ENCODE data around the gene JARID2.
"Not testable (repeated sequence)": the region's sequence is repeated elsewhere in the genome, so short reads cannot be mapped to it uniquely, and the experiment has no call there.

Gene JARID2

GRCh38 chr6:15265787-15266186, 19.9 kb downstream of the JARID2 start:
- DNase-seq: no peak

- no peak for DNase-seq
These were observed 20.6 kb downstream of the JARID2 start for GRCh38 chr6:15266423-15266996.

GRCh38 chr6:15267221-15267620, 21.4 kb downstream of the JARID2 start:
- DNase-seq: no peak

DNA sequence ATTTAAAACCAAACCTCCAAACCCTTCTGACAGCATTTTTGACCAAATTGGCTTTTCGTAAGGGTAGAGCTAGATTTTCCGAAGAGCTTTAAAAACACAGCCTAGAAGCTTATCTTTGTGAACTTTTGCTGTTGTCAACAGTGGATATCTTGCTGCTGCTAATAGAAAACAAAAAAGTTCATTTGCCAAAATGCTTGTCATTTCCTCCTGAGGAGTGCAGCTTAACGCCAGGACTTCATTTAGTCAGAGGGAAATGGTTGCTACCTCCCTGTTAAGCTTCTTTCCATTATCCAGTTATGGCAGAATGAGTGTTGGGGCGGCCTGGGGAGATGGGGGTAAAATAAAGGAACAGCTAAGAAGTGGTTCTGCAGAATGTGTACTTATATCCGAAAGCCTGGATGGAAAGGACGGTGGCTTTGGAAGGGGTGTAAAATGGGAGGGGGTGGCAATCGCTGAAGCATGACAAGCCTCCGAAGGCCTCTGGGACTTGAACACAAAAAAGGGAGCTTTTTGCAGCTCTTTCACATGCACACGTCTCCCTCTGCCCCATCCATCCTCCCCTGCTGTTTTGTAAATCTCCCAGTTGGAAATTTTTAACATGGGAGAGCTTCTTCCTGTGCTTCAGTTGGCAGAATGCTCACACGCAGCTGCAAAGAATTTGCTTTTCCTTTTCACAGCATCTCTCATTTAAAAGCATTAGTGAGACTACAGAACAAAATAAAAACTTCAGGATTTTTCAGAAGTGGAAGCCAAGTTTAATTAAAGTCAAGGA, 22.5 kb downstream of the JARID2 start:
- DNase-seq: no peak

- no peak for DNase-seq
These were observed 23.1 kb downstream of the JARID2 start for GRCh38 chr6:15269011-15269410.

DNA sequence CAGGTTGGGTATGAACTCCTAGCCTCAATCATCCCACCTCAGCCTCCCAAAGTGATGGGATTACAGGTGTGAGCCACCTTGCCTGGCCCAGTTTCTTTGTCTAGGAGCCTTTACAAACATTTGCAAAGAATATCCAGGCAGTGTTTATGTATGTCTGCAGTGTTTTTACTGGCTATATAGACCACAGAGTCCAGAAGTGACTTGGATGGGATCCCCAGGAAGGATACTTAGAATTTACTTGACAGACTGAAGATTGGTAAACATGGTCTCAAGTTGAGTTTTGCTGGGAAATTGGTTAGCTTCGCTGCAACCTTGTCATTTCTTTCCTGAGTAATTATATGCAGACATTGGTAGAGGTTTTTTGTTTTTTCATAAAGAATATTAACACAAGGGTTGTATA, 23.8 kb downstream of the JARID2 start:
- DNase-seq: no peak

- DNase-seq: no peak
These were observed 24.5 kb downstream of the JARID2 start for GRCh38 chr6:15270402-15270801.

- DNase-seq: no peak
These were observed 26.7 kb downstream of the JARID2 start for GRCh38 chr6:15272562-15272961.

- DNase-seq: no peak
These were observed 29.0 kb downstream of the JARID2 start for GRCh38 chr6:15274692-15275387.

DNA sequence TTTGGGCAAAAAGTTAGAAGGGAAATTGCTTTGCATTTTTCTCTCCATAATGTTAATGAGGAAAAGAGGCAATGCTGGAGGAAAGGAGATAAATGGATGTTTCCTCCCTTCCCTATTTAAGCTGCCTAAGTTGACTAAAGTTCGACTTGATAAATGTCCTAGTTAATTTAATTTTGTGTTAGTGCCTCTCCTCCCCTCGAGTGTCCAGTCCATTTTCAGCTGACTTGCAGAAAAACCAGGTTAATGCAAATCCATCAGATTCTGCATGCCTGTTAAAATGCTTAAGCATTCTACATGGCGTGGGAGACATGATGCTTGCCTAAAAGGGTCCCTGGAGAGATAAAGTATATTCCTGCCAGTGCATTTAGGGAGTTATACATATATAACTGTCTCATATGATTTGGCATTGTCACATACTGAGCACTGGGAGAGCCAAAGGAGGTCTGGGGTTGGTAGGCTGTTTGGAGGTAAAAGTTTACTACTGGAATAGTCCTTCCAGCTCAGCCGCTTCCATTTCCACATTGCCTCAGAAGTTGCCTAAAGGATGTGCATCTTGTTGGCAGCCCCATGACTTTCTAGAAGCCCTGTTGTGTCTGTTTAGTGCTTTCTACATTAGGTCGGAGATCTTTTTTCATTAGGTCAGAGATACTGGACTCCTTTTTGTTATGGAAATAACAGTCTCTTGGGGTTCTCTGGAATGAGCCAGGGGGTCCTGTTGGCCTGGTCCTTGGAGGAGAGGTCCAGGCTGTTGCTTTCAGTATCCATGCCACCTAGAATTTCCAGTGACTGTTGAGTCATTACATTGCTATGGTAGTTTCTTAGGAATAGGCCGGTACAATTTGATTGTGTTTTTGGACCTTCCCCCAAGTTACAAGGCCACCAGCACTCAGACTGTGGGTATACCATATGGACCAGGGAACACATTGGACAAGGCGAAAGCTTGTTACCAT, 30.4 kb downstream of the JARID2 start:
- DNase-seq: no peak

DNA sequence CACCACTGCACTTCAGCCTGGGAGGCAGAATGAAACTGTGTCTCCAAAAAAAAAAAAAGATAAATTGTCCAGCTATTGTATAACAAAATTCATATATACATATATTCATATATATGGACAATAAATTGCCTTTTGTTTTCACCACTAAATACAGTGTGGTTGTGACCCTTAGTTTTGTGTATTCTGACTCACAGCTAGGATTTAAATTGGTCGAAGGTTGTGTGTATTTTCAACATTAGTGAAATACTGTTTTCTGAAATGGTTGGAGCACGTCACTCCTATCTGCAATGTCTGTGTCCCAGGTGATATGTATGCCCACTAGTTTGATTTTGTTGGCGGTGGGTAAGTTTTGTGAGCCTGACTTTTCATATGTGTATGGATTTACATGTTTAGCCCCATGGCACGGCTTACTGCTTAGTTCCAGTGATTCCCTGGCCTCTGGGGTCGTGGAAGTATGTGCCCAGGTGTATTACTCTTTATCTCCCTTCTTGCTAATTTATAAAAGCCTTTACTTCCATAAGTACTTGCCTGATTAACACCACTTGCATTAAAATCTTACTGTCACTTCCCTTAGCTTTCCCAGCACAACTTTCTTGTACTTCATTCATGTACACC, 33.3 kb downstream of the JARID2 start:
- no peak for DNase-seq

GRCh38 chr6:15280028-15280427, 34.2 kb downstream of the JARID2 start:
- DNase-seq: no peak

DNA sequence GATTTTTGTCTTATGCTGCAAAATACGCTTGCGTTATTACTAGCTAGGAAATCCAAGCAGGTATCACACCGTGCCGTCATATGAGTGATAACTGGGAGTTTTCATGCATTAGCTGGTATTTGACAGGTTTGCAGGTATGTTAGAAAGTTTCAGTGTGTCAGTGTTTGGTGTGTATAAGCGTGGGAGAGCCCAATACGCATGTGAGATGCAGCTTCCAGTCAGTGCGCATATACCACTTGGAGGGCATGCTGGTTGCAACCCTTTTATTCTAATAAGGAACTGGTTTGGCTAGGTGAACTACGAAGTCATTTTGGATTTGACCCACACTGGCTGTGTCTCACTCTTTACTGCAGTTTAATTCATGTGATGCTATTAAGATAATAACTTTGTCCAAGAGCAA, 35.1 kb downstream of the JARID2 start:
- no peak for DNase-seq

- DNase-seq: no peak
These were observed 36.5 kb downstream of the JARID2 start for GRCh38 chr6:15282334-15282733.

- no peak for DNase-seq
These were observed 38.1 kb downstream of the JARID2 start for GRCh38 chr6:15283986-15284361.

DNA sequence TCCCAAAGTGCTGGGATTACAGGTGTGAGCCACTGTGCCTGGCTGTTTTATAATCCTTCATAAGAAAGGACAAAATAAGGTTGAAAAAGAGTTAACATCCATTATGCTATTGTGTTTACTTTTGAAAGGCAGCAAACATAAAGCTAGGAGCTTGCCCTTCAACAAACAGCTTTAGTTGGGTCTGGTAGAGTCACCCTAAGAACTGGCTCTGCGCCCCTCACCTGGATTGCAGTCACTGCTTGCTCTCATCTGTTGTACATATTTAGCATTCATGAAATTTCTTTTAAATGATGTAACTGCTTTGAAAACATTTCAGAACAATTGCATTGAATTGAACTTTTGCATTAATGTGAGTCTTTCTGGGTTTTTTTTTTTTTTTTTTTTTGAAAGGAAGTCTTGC, 38.9 kb downstream of the JARID2 start:
- no peak for DNase-seq

- DNase-seq: no peak
These were observed 39.9 kb downstream of the JARID2 start for GRCh38 chr6:15285682-15286294.

DNA sequence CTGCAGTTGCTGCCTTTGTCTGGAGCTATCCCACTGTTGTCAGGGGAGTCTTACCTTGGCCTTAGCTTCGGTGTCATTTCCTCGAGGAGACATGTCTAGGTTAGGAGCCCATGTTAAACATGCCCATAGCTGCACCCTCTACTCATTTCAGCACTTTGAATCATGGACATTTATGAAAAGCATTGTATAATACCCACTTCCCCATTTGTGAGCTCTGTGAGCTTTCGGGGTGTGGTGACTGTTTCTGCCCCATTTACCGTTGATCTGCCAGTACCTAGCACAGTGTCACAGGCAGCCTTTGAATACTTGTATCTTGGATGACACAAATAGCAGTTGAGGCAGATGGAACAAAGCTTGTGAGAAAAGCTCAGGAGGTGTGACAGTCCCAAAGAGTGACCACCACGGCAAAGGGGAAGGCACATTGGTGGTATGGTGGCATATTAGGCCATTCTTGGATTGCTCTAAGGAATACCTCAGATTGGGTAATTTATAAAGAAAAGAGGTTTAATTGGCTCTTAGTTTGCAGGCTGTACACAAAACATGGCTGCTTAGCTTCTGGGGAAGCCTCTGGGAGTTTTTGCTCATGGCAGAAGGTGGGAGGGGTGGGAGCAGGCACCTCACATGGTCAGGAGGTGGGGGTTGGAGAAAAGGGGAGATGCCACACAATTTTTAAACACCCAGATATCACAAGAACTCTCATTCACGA, 42.0 kb downstream of the JARID2 start:
- DNase-seq: no peak

DNA sequence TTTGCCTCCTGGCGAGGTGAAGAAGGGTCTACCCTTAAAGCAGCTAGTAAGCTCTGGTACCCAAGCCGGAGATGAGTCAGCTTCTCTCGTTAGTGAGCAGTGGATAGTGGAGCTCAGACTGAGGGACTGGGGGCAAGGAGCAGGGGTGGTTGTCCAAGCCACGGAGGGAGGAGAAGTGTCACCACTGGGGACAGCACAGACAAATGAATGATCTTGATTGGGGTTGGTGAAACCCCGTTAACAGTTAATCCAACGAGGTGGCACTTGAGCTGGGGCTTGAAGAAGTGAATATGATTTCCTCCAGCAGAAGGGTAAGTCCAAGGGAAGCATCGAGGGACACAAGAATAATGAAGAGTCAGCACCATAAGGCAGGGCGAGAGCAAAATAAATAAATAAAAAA, 43.0 kb downstream of the JARID2 start:
- DNase-seq: no peak

- not testable (repeated sequence) for DNase-seq
These were observed 43.6 kb downstream of the JARID2 start for GRCh38 chr6:15289456-15289855.

- no peak for DNase-seq
These were observed 44.3 kb downstream of the JARID2 start for GRCh38 chr6:15290067-15290680.
